GM21526 (cell line): ENCODE measurements around the gene CRACDL.

ENCODE experiments used
- ATAC-seq: cut with Tn5 transposase; IDR thresholded peaks from one replicate; pipeline ENCODE4 v1.9.1; 2021; ENCODE audit warnings: moderate library complexity; ENCODE audit not compliant: unreplicated experiment, low FRiP score

The CRACDL gene

GRCh38 chr2:98926601-98927000 is 9.4 kb downstream of the CRACDL start:
- ATAC-seq, result no peak

GRCh38 chr2:98924910-98925309 is 11.1 kb downstream of the CRACDL start:
- ATAC-seq, result no peak

GRCh38 chr2:98924038-98924830 is 11.8 kb downstream of the CRACDL start:
- ATAC-seq, result no peak

DNA sequence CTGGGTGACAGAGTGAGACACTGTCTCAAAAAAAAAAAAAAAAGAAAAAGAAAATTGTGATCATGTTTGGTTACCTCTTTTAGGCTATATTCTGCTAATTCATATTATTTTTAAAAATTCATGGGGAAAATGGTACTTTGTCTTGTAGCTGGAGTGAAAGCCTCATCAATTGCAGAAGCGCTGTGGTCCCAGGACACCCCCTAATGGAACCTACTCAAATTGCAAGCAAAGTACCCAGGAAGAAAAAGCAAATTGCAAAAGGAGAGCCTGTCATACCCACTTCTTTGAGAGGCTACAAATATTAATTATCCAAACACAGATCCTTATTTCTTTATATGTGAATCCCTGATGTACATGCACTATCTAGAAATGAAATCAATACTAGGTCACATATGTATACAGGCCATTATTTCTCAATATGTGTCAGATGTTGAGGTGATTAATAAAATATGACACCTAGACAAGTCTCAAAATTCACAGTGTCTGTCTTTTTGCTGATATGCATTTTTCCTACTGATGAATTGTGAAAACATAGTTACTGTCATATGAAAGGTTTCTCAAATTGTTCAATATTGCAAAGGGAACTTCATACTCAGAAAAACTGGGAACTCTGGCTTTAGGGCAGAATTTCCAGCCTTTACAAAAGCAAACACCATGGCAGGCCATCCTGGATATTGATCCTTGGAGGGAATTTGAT is 12.6 kb downstream of the CRACDL start:
- no peak for ATAC-seq

GRCh38 chr2:98921062-98921461 is 15.0 kb downstream of the CRACDL start:
- ATAC-seq, result no peak

DNA sequence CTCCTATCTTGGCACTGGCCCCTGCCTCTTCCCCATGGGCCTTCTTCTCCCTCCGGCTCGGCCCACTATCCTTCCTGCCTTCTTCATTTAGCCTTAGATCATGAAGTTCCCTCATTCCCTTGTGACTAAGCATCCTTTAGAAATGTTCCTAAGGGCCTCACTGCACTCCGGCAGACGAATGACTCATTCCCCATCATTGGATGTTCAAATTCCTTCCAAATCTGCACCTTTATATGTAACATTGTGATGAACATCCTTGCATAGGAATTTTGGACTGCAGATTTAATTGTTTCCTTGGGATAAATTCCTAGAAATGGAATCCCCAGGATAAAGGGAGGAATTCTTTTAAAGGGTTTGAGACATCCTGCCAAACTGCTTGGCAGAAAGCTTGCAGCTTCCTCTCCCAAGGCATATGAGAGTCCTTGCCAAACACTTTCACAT is 19.0 kb downstream of the CRACDL start:
- ATAC-seq, result no peak

GRCh38 chr2:98915751-98916358 is 20.2 kb downstream of the CRACDL start:
- no peak for ATAC-seq

DNA sequence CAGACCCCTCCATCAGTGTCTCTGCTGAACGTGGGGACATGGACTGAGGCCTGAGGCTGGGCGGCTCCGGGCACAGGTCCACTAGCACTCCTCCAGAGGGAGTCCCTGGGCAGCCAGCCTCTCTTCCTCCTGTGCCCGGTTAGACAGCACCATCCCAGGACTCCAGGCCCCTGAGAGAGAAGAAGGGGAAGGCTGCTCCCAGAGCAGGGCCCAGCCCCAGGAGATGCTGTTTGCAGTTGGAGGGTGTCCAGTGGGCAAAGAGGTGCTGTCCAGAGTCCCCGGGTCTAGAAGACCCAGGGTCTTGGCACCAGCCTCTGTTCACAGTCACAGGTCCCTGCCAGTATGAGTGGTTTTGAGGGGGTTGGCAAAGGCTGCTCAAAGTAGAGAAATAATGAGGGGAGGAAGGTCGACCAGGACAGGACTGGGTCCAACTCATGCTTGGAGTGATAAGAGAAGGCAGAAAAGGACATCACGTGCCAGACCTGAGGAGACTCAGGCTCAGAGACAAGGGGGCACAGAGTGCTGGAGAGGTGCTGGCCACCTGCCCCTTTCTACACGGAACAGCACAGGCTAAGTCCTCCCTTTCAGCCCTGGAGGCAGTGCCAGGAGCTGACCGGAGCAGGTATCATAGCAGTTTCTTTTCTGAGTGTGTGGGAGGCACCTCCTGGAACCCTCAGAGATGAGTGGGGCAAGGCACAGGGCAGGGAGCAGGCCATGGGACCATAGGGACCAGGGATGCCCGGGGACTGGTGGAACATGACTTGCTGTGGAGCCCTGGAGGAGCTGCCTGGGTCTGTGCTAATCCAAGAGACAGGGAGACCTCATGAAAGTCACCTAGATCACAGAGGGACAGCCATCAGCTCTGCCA is 21.1 kb downstream of the CRACDL start:
- ATAC-seq, result no peak

DNA sequence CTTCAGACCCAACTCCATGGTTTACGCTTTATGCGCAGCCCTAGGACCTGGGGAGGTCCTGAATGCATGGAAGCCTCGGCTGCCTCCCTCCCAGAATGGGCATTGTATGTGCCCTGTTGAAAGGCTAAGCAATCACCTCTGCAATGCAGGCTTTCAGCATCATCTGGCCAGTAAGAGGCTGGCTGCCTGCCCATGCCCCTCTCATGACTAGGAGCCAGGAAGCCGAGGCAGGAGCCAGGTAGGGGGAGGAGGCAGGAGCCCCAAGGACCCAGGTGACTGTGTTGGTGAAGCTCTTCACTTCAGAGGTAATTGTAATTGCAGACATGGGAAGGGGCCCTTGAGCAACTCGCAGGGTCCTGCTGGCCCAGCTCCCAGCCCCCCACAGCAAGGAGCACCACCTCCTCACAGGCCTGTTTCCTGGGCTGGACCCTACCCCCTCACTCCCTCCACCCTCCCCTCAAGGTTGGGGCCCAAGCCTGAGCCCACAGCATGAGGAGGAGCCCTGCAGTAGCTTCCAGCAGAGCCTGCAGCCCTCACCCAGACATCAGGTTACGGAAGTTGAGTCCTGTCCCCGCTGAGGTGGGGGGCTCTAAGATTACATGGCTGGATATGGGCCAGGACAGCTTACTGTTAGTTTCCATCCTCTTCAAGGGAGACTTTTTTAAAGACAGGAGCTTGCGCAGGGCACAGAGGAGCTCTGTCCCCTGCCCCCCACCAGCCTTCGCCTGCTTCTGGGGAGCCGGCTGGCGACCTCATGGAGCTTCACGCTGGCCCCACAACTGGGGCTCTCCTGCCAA is 21.9 kb downstream of the CRACDL start:
- ATAC-seq, result no peak

DNA sequence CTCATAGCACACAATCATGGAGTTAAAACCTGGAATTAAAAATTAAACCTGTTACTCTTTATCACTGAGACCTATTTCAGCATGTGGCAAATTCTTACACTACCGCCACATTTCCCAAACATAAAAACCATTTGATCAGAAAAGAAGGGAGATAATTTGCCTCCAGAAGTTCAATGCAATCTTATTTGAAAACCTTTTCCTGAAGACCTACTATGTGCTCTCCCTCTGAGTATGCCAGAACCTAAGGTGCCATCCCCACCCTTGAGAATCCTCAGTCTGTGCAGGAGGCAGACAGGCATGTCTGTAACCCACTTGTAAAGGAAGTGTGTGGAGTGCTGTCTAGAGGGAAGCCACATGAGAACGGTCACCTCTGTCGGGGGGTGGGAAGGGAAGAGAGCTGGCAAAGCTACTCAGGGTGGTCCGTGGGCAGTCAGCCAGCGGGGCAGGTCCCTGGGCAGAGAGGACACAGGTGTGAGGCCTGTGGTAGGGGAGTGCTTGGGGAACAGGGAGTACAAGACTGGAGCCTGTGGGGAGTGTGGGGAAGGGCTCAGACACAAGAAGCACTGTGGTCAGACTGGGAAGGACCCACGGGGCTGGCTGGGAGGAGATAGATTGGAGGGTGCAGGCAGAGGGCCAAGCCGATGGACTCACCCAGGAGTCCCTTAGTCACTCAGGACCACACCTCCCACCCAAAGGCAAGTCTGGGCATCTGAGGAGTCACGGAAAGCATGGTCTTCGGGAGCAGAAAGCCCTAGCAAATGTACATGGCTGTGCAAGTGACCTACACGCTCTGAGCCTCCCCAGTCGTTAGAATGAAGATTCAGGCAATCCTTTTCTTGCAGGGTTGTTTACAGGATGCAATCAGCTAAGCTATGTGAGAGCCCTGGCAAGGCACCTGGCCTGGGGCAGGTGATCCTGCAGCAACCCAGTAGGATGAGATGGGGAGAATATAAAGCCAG is 22.8 kb downstream of the CRACDL start:
- no peak for ATAC-seq

GRCh38 chr2:98912221-98912851 is 23.7 kb downstream of the CRACDL start:
- ATAC-seq, result no peak

DNA sequence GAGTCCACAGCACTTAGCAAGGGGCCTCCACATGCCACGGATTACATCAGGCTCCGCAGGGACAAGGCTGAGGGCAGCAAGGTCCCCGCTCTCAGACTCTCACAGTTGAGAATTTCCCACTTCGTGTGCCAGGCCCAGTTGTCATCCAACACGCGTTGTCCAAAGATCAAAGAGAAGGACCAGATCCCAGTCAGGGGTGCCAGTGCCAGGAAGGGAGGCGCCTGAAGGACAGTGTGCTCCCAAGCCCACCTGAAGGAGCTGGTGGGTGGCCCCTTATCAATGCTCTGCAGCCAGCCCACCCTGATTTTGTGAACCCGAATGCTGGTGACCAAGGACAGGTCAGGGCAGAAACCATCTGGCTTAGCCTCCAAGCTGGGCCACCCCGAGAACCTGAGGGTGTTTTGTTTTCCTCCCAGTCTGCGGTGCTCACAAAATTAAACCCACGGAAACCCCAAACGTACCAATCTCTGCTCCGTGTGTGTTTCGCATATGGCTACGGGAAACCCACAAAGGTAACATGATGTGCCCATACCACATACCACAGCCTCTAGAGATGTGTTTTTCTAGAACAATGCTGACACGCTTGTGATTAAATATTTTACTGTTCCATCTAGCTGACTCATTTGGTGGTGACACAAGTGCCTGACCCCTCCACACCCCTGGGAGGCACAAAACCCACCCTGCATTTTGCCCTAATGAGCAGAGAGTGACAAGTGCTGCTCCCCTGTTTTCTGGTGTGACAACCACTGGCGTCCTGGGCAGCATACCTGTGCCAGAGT is 24.5 kb downstream of the CRACDL start:
- ATAC-seq, result no peak

GRCh38 chr2:98911126-98911375 is 25.0 kb downstream of the CRACDL start:
- no peak for ATAC-seq

DNA sequence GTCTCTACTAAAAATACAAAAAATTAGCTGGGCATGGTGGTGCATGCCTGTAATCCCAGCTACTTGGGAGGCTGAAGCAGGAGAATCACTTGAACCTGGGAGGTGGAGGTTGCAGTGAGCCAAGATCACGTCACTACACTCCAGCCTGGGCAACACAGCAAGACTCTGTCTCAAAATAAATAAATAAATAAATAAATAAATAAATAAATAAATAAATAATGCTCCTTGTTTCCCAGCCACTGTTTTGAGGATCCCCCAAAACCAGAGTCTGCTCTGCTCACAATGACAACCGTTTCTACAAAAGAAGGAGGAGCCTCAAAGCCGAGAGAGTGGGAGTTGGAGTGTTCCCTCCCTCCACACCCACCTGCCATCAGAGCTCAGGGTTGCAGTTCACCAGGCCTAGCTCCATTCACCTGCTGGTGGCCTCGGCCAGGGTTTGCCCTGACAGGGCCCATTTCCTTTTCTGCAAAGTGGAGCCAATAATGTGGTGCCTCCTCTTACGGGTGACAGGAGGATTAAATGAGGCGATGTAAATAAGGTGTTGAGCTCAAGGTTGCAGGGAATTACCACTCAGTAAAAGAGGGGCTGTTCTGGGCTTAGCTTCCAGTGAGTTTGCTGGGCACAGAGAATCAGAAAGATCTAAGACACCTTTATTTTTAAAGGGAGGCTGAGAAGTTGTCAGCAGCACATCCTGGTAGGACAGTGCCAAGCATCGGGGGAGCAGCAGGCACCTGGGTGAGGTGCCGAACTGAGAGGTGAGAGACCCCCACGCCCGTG is 25.5 kb downstream of the CRACDL start:
- no peak for ATAC-seq

- no peak for ATAC-seq
These were observed 26.5 kb downstream of the CRACDL start for GRCh38 chr2:98909317-98910211.

DNA sequence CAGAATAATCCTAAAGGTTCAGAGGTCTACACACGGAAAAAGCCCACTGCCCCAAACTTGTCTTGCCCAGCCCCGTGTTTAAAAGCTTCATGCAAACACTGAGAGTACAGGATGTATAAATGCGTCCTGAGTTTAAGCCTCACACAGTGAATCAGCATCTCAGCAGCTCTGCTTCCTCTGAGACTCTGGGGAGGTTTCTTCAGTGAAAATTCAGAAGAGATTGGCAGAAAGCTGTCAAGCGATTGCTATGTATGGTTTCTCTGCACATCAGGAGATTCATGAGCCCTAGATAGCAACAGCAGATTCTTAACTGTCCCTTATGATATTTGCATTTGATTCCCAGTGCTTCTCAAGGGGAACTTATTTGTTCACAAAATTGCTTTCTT is 27.1 kb downstream of the CRACDL start:
- no peak for ATAC-seq
